Lung microvascular endothelial cell (primary cell): ENCODE results near the gene MAF. TPM values are rescaled to one million over a fixed set of nuclear protein-coding genes. Genes with fewer than 3 reads are reported as not detected.

Source experiments
- DNase-seq, 2 donors: peaks; one replicate each; pipeline versions ENCODE4 v3.0.0 to v3.0.0-alpha.2; 2010; ENCODE audit warnings: low read depth in 2 of 2
- total RNA-seq: library from RNA; depleted of rRNA; stranded (reverse); fragments of >200 nt; gene quantifications from 2 replicates; pipeline ENCODE4 v1.2.1, GENCODE V29; 2014

The MAF gene
- total RNA-seq, 1 donor from 2014 or later = 70.0 TPM

DNA sequence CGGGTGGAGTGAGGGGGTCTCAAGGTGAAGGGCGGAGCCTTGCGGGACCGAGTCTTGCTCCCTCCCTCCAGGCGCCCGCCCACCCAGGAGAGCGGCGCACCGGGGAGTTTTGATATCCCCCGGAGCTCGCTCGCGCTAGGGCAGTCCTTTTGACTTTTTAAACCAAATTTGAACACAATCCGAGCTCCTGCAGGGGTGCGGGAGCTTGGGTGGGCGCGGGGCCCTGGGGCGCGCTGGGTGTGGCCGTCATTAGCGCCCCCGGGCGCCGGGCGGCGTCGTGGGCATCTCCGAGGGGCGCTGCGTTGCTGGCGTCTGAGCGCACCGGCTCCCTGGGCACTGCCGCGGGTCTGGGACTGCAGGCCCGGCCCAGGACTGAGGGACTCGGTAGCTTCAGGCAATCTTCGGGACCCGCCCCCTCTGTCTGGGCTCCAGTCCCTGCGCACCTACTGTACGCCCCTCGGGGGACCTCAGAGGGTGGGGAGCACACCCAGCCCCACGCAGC, 10.9 kb downstream of the MAF start:
- no peak for DNase-seq

DNA sequence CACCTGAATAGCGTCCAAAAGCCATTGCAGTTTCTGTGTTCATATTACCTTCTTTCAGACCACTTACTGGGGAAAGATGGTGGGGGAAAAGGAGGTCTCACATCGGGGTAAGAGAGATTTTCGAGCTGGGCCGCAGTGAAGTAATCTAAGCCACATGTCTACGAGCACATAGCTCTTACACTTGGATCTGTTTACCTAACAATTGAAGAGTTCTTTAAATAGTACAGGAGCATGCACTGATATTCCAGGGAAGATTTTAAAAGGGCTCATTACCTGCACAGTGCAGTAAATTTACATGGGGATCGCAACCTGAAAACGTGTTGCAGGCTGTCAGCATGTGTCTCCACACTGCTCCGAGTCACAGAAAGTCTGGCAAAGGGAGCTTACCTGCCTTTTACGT, 12.6 kb downstream of the MAF start:
- no peak for DNase-seq

DNA sequence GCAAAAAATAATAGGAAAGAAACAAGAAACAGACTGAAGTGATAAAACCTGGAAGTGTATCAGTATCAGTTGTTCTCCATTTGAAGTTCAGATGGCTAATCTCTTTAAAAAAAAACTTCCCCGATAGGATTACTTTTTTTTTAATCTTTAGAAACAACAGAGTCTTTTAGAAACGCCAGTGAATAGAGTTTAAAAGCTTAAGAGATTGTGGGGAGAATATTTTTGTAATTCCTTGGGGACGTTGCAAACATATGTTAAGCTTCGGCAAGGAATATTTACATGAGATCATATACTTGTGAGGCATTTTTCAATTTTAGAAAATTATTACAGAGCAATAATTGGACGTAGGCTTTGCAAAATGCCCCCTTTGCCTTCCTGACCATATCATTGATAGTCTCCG, 13.2 kb downstream of the MAF start:
- no peak for DNase-seq

DNA sequence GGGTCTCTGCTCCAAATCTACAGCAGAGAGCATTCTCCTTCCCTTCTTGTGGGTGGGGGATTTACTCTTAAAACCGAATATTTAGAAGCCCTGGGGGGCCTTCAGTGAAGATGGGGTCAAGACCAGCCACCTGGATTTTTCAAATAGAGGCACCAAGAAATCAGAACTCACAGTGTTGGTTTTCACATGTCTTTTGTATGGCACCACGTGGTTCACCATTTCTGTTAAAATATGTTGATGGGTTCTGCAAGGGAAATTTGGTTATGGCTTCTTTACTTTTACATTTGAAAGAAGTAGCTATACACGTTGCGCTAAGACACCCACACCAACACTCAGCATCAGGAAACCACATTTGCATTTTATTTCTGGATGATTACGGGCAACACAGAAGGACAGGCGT, 17.7 kb downstream of the MAF start:
- no peak for DNase-seq

DNA sequence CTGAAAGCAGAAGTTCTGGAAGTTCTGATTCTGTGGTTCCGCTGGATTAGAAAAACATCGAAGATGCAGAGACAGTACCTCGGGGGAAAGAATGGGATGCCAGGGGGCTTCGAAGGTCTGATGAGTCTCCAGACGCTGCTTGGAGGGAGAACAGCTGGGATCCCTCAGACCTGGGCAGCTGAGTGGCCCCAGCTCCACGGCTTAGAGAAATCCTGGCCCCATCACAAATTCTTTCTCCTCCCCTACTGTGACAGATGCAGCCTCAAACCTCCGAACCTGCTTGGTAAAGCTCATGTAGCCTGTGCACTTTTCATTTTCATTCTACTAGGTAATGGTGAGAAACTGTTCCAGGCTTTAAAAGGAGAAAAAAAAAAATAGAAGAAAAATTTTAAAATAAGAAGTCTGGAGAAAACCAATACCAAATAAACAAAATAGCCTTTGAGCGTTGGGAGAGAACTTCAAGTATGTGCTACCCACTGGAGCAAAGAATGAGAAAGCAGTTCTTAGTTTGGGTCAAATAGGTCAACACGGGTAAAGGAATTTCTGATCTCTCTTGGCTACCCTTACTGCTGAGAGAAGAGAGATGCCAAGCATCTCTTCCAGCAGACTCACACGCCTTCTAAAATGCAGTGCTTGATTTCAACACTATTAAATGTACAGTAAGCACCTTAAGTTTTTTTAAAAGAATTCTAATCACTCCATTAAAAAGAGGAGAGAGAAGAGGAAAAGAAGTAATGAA, 19.9 kb downstream of the MAF start:
- no peak for DNase-seq

DNA sequence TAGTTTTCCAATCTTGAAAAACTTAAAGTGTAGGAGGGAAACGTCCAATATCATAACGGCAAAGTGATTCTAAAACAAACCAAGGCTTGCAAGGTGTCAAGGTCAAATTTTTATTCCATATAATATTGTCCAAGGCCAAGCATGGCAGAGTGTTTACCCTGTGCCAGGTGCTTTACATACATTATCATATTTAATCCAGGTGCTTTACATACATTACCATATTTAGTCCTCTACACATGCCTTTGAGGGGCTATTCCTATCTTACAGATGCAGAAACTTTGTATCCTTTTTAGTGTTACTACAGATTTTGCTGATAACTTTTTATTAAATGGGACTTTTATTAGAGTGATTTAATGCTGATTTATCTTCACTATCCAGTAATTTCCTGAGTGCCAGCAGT, 23.9 kb downstream of the MAF start:
- no peak for DNase-seq

DNA sequence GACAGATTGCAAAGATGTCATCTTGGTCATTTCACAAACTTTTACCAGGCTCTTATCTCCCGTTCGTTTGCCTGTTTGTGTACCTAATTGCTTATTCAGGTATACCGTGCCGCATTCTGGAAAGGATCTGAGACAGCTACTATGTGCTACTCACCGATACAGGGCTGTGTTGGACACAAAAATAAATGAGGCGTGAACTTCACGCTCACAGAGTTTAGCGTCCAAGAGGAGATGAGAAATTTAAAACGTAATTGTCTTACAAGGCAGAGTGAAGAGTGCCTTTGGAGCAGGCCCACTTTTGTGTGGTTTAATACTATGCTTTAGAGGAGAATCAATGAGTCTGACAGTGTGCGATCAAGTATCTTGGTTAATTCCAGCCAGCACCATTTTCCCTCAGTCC, 26.7 kb downstream of the MAF start:
- DNase-seq = no peak

DNA sequence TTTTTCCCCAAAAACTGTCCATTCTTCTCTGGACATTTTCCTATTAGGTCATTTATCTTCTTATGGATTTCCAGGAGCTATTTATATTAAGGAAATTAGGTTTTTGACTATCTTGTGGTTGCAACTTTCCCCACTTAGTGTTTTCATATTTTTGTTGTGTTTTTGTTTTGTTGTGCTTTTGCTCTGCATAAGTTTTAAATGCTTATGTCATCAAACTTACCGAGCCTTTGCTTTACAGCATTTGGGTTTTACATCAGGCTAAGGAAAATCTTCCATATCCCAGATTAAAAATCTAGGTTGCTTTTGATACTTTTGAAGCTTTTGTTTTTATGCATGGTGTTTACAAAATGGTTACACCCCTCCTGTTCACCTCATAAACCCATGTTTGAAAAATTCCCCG, 27.5 kb downstream of the MAF start:
- DNase-seq = no peak

DNA sequence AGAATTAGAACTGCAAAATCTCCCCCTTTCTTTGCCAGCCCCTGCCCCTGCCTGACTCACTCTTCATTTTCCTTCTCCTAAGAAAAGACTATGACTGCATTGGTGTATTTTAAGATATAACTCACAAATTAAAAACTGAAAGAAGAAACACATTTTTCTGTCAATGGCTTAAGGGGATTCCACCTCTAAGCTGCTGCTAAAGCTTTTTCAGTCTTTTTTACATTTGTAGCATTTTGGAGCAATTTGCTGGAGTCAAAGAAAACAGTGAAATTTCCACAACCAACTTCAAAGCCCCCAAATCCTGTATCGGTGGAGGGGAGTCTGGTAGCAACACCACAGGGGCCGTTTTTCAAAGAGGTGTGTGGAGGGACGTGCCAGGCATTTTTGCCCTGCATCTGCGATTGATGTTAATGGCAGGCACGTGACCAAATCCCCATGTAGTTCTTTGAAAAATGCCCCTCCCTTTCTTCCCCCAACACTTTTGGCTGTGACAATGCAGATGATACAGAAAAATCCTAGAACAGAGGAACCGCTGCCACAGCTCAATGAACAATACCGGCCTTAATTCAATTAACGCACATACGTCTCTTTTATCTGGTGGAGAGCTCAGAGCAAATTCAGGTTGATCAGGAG, 28.5 kb downstream of the MAF start:
- DNase-seq = no peak

DNA sequence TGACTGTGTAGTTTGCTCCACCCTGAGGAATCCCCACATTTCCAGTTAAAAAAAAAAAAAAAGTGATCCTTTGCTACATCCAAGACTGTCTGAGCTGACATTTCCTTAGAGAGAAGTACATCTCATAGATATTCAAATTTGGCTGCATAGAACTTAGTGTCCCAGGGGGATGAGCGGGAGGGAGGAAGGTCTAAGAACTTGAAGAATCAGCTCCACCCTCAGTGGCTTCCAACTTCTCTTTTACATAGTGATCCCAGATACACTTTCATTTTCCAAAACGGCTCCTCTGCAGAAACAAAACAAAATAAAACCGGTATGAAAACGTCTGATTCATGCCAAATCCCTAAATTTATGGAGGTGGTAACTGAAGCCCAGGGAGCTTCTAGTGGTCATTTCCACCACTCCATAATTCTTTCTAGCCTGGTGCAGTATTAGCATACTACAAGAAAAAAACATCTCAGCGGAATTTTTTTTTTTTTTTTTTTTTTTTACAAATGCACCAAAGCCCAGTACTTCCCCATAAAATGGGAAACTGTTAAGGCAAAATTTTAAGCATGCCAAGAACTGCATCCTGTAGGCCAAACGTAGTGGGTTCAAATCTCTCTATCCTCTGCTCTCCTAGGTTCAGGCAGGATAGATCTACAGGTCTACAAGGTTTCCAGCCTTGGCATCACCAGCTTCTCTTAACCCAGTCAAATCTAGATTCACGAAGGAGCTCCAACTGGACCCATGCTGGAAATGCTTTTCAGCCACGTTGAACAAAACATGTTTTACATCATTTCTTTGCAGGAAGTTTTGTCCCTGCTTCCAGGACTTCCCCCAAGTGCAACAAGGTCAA, 29.3 kb downstream of the MAF start:
- DNase-seq = no peak

DNA sequence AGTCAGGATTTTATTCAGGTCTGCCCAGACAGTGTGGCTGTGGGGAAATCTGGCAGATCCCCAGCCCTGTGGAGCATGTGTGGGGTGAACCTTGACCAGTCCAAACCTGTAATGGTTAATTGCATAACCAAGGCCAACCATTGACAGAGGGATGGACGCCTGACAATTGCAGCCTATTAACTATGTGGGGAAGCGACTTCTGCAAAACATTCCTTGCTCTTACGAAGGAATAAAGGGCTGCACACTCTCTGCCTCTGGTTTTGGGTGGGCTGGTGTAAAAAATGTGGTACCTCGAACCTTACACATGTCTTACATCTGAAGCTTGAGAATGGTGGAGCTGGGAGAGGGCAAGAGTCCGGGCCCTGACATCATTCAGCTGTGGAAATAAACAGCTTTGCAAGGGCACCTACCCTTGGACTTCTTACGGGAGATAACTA, 35.8 kb downstream of the MAF start:
- no peak for DNase-seq

DNA sequence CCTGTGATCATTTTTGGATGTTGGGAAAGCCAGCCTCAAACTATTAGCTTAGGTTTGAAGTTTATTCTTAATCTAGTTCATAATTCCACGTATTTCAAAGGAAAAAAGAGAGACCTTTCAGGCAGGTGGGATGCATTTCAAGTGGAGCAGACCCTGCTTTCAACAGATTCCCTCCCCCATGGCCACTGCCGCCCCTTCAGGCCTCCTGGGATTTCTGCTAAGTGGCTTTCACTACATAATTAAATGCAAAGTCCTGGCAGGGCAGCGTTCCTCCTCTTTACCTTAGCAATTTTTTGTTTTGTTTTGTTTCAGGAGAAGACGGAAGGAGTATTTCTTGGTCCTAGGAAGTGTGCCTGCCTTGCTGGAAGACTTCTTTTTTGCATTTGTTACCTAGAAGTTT, 36.6 kb downstream of the MAF start:
- DNase-seq = no peak

DNA sequence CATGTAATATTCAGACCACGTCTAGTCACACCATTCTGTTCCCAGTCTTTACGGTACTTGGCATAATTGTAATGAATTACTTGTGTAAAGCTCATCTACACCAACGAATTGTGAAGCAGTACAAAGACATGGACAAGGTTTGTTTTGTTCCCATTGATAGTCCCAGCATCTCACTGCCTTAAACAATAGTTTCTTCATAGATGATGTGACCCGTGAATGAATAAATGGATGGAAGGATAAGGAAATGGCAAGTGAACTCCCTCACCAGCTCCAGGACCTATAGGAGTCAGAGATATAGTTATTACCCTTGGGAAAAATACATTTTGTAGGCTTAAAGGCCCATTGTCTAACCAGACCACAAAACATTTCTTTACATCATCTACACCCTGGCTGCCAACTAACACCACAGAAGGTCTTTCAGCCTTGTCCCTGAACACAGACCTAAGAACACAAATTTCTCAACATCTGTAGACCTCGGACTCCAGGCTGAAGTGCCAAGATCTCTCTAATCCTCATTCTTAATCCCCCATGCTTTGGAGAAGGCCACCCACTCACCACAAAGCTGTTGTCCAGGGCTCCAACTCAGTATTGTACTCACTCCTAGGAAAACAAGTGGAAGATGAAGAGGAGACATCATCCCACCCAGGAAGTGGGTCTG, 38.2 kb downstream of the MAF start:
- no peak for DNase-seq

DNA sequence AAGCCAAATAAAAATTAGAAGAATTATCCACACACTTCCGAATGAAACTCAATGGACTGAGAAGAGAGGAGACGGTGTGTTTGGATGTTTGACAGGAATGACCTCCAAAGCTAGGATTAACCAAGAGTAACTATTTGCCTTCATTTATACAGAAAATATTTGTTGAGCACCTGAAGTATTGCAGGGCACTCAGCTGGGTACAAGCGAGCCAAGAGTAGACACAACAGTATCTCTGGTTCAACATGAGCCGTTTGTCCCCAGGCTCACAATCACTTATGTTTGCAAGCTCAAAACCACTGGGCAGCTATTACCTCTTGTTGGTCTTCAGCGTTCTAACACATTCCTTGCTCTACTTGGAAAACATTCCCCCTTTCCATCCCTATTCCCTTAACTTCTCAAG, 38.8 kb downstream of the MAF start:
- no peak for DNase-seq

DNA sequence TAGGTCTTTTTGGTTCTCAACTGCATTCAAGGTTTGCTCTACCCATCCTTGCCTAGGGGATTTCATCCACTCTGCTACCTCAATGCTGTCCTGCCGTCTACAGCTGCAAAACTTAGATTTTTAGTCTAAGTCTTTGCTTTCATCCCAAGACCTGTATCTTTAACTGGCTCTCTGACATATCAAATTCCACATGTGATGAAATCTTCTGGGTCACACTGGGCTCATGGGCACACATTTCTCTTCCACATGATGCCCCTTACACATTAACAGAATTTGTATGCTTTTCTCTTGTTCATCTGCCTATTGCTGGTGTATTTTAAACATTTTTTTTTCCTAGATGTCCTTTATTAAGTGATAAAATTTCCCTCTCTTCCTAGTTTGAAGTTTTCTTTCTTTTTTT, 39.6 kb downstream of the MAF start:
- no peak for DNase-seq

DNA sequence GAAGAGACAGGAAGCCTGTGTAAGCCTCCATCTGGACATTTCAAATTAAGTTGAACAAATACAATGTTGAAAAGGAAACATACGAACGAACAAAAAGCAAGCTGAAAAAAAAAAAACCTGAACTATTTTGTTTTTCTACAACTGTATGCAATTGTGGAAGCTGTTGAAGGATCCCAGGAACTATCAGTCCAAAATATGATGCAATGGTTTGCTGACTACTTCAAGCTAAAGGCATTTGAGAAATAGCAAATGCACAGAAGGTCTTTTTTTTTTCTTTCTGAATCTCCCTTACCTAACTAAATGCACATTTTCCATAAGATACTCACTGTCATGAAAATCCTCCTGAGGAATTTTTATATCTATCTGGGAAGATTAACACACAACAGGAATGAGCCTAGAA, 40.2 kb downstream of the MAF start:
- DNase-seq = no peak

DNA sequence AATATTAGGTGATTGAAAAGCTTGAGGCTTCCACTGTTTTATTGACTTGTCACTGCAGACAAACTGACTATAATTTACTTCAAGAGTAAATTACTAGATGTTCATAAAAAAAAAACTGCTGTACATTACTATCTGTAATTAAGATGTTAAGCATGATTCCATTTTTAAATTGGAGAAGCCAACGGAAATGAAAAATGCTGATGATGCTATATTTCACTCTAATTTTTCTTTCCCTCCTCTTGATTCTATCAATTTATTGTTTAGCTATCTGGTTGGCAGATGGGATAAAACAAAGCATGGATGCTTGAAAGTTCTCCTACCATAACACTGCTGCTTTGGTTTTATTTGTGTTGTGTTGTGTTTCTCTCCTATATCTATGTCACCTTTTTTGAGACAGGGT, 41.0 kb downstream of the MAF start:
- DNase-seq = no peak

DNA sequence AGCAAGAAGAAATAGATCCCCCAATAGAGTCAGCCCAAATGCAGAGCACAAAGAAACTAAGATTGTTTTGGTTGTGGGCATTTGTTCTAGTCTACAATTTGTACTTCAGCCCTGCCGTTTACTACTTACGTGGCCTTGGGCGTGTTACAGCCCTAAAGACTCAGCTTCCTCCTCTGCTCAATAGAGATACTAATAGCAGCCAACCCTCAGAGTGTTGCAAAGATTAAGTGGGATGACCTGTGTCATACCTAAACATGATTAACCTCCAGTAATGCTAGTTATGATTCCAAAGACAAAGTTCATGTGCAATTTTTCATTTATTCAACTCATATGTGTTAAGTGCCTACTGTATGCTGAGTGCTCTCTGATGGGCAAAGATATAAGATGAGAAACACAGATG, 43.1 kb downstream of the MAF start:
- no peak for DNase-seq

DNA sequence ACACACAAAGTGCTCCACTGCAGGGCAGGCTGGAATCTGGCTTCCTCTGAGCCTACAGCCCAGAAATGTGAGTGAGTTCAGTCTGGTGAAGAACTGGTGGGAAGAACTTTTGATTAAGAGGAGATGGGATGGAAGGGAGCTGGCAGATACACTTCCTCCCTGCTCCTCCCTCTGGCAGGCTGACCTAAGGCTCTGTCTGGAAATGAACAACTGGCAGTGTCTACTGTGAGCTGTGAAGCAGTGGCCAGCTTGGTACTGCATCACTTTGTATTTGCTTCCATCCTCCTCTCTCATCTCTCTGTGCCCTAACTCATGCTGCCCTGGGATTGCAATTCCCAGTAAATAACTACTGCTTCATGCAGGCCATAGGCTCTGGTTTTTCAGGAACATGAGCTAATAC, 45.6 kb downstream of the MAF start:
- no peak for DNase-seq

DNA sequence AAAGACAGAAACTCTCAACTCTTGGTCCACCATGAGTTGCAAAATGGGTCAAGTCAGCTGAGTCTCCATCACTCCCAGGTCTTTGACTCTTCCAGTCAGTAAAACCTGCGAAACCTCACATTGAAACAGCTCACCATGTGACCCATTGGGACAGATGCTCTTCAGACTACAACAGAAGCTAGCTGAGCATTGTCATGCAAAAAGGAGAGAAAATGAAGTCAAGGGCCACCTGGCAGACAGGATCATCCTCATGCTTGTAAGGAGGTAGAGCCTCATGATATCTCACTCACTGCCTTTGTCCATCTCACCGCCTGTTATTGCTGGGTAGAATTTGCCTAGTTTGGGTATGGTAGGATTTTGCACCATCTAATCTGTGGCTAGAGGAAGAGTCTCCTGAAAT, 50.2 kb downstream of the MAF start:
- DNase-seq = no peak

DNA sequence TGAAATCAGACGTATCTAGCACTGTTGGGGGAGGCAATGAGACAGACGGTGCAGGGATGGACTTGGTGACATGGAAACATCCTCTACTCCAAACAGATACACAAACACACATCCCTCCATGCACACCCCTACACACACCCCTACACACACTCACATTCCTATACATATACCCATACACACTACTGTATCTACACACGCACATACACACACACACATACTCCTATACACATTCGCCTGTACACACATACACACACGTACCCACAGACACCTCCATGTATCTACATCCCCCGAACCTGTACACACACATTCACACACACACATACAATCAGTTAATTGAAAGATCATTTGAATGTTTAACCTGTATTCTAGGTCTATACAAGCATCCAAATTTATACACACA, 53.5 kb downstream of the MAF start:
- DNase-seq = no peak
